Fibroblast of mammary gland (primary cell): ENCODE results near the gene SMU1.

Experiments used
- DNase-seq: peaks from one replicate; pipeline ENCODE4 v3.0.0-alpha.2; 2010; ENCODE audit warnings: low read depth
- H3K4me3 ChIP-seq: 2 replicates; pipeline ENCODE4 v1.5.1; 2011; ENCODE audit warnings: low read depth, mild to moderate bottlenecking, low read length, moderate library complexity; ENCODE audit not compliant: control insufficient read depth
- CTCF ChIP-seq: conservative IDR thresholded peaks from 2 replicates; pipeline ENCODE4 v1.5.1; 2011; ENCODE audit warnings: low read depth, low read length, inconsistent platforms; ENCODE audit not compliant: control insufficient read depth, insufficient read depth

Gene SMU1

DNA sequence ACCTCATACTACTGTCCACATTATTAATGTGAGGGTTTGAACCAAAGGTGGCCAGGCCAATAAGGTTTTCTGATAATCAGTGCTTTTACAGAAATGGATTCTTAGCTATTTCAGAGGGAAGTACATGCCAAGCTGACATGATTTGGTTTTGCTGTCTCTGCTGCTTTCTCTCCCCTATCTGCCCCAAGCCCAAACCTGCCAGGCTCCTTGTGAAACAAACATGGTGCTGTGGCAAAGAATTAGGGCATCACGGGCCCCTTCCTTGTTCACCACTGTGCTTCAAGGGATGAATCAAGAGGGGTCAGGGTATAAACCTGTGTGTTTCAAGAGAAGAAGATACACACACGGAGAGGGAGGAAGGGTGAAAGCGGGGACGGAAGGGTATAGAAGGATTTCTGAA is 41.3 kb upstream of the SMU1 start:
- no peak overlapping the region for H3K4me3 ChIP-seq
- DNase-seq: no peak
- no peak for TF ChIP-seq CTCF

DNA sequence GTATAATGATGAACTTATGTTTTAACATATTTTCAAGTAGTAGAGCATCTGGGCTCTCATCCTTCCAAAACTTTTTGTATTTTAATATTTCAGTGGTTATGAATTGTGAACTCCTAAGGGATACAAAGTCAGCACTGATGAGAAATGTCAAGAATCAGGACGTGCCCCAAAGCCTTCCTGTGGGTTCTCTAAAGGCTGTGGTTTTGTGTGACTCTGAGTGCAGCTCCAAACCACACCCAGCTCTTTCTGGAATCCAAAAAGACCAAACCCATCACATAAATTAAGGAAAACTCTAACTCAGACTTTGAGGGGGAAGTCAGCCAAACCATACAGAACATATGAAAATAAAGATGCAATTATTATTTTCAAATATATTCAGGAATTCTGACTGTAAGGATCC is 40.8 kb upstream of the SMU1 start:
- DNase-seq: peak; percentile 65
- TF ChIP-seq CTCF: no peak
- H3K4me3 ChIP-seq: no peak overlapping the region

DNA sequence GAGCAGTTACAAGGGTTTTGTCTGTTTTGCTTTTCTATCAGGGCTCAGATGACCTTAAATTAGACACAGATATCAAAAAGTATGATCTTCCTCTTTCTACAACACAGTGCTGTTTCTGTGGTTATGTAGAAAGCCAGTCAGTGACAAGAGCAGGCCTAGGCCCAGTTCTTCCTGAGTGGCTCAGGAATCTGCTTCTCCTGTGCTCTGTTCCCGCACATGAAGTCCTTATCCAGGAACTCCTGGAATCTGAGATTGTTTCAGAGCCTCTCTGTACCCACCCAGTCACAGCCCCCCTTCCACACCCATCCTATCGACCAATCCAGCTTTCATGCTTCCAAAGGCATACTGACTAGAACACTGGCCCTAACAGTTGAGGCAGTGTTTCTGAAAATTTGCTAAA is 40.4 kb upstream of the SMU1 start:
- DNase-seq: no peak
- no peak overlapping the region for H3K4me3 ChIP-seq
- TF ChIP-seq CTCF: no peak

DNA sequence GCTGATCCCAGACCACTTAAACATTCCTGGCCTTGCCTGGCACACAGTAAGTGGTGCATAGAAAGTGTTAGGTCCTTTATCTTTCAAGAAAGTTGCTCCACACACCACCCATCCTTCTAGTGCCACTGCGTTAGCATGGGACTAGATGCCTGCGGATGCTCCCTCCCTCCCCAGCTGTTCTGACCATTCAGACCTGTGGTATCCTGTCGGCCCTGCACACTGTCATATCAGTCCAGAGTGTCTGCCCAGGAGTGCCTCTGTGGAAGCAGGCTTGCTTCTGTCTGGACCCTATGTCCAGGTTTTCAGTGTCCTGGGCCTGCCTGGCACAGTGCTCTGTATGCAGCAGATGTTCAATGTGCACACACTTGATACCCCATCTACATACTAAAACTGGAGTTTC is 38.3 kb upstream of the SMU1 start:
- no peak for TF ChIP-seq CTCF
- no peak overlapping the region for H3K4me3 ChIP-seq
- DNase-seq: no peak

DNA sequence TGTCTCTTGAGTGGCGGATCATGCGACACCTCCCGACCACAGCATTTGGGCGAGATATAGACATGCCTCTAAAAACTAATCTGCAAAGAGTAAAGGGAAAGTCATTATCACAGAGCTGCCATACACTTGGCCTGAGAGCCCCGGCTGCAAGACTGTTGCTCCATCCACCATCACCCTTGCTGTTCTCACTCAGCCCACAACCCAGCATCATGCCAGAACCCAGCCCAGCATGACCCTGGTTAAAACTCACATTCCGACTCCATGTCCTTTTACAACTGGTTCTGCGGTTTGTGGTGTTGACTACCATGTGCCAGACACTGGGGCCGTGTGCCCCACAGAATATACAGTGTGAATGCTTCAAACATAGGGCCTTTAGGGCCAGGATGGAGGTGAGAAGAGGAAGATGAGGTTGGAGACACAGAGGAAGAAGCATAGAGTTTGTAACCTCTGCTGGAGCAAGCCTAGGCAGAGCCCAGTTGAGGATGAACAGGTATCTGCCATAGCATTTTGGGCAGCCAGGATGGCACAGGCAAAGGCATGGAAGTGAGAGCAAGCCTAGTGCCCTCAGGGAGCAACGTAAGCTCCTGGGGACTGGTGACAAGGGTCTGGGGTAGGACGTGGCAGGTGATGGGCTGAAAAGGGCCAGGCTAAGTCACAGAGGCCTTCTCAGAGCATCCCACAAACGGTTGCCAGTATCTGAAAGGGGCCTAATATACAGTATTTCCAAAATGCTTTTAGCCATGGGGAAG is 37.5 kb upstream of the SMU1 start:
- H3K4me3 ChIP-seq: no peak overlapping the region
- no peak for TF ChIP-seq CTCF
- DNase-seq: no peak

GRCh38 chr9:33112094-33112493 is 35.6 kb upstream of the SMU1 start:
- no peak for DNase-seq
- H3K4me3 ChIP-seq: no peak overlapping the region
- TF ChIP-seq CTCF: no peak

DNA sequence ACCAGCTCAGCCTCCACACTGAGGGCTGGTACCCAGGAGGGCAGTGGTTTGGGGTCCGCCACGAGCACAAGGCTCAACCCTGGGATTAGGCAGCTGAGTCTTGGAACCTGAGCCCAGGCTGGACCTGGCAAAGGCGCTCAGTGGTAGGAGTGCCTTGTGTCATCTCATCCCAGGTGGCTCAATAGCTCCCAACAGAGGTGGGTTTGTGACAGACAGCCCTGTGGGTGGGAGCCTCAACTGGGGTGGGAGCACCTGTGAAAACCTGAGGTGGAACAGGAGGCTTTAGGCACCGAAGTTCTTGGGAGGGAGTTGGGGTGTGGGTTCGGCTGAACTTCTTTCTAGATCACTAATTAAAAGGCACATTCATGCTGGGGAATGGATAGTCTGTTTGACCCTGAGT is 35.2 kb upstream of the SMU1 start:
- no peak overlapping the region for H3K4me3 ChIP-seq
- no peak for DNase-seq
- TF ChIP-seq CTCF: no peak
